IMR-90 (cell line): ENCODE measurements around the gene SAMD5.

Source experiments
- CEBPB ChIP-seq: IDR thresholded peaks from 2 replicates; pipeline ENCODE4 v1.6.1; 2012; ENCODE audit warnings: low read depth, low read length, improper control_type of control experiment
- CHD1 ChIP-seq: IDR thresholded peaks from 2 replicates; pipeline ENCODE4 v1.6.1; 2012; ENCODE audit warnings: low read depth, low read length, improper control_type of control experiment
- CTCF ChIP-seq: conservative IDR thresholded peaks from 2 replicates; pipeline ENCODE4 v1.5.1; 2012; ENCODE audit warnings: mild to moderate bottlenecking, low read depth, low read length, improper control_type of control experiment
- ELK1 ChIP-seq: fragments of 150-350 bp; IDR thresholded peaks from 2 replicates; pipeline ENCODE4 v1.6.1; 2016; ENCODE audit warnings: low read depth, mild to moderate bottlenecking, low read length, moderate library complexity, borderline replicate concordance
- FOS ChIP-seq: fragments of 150-350 bp; IDR thresholded peaks from 2 replicates; pipeline ENCODE4 v1.6.1; 2016; ENCODE audit warnings: low read depth, low read length
- MAFK ChIP-seq: IDR thresholded peaks from 2 replicates; pipeline ENCODE4 v1.6.1; 2012; ENCODE audit warnings: low read depth, low read length, improper control_type of control experiment
- MAZ ChIP-seq: IDR thresholded peaks from 2 replicates; pipeline ENCODE4 v1.6.1; 2012; ENCODE audit warnings: low read depth, mild to moderate bottlenecking, low read length, improper control_type of control experiment, moderate library complexity, borderline replicate concordance
- MXI1 ChIP-seq: IDR thresholded peaks from 2 replicates; pipeline ENCODE4 v1.6.1; 2012; ENCODE audit warnings: low read depth, mild to moderate bottlenecking, low read length, moderate library complexity, borderline replicate concordance
- POLR2A ChIP-seq: IDR thresholded peaks from 2 replicates; pipeline ENCODE4 v1.6.1; 2012; ENCODE audit warnings: mild to moderate bottlenecking, low read depth, low read length
- RAD21 ChIP-seq: IDR thresholded peaks from 2 replicates; pipeline ENCODE4 v1.6.1; 2012; ENCODE audit warnings: low read length, improper control_type of control experiment
- USF2 ChIP-seq: fragments of 150-350 bp; IDR thresholded peaks from 2 replicates; pipeline ENCODE4 v1.6.1; 2017; ENCODE audit warnings: mild to moderate bottlenecking, antibody characterized with exemption, low read length, low read depth

GRCh38 chr6:147504848-147505247 is 3.6 kb upstream of the SAMD5 start:
- no peak for TF ChIP-seq POLR2A
- TF ChIP-seq MAFK: no peak
- no peak for TF ChIP-seq CTCF
- TF ChIP-seq USF2: no peak
- TF ChIP-seq ELK1: no peak
- TF ChIP-seq CEBPB: no peak
- no peak for TF ChIP-seq RAD21
- TF ChIP-seq MAZ: no peak
- no peak for TF ChIP-seq CHD1
- no peak for TF ChIP-seq MXI1
- no peak for TF ChIP-seq FOS
